Loucy (cell line): ENCODE measurements around the gene SEPTIN6.
A peak's percentile ranks its signal among the peaks of the same experiment; 100 is the strongest.

Experiments
- CTCF ChIP-seq: fragments of 200-600 bp; sonication (generic); conservative IDR thresholded peaks from 2 replicates; pipeline ENCODE4 v1.5.1; 2014; ENCODE audit warnings: mild to moderate bottlenecking, antibody characterized with exemption, low read length
- EZH2phosphoT487 ChIP-seq: fragments of 200-600 bp; IDR thresholded peaks from 2 replicates; pipeline ENCODE4 v1.6.1; 2018; ENCODE audit warnings: antibody characterized with exemption, mild to moderate bottlenecking, moderate library complexity, borderline replicate concordance

GRCh38 chrX:119729408-119730201 lies 36.6 kb upstream of the SEPTIN6 start:
- TF ChIP-seq CTCF (peak; percentile 59), EZH2phosphoT487 (no peak)
